ENCODE data around the gene PRDM10. TPM values are rescaled to one million over a fixed set of nuclear protein-coding genes. Genes with fewer than 3 reads are reported as not detected.
A peak's percentile ranks its signal among the peaks of the same experiment; 100 is the strongest.

PRDM10 gene
- total RNA-seq, 1 donor from 2014 or later: 7.9 TPM

GRCh38 chr11:129922674-129923073 is 80.0 kb downstream of the PRDM10 start:
- no peak for DNase-seq (ENCODE audit: low read depth)
- H3K4me3 ChIP-seq (ENCODE audit: low read depth, low read length): no peak overlapping the region
- no peak for TF ChIP-seq CTCF (conservative IDR thresholded peaks at IDR 0.05; ENCODE audit: low read depth, low read length)

GRCh38 chr11:129918361-129918760 is 84.3 kb downstream of the PRDM10 start:
- TF ChIP-seq CTCF (conservative IDR thresholded peaks at IDR 0.05; ENCODE audit: low read depth, low read length): no peak
- DNase-seq (ENCODE audit: low read depth): no peak
- H3K4me3 ChIP-seq (ENCODE audit: low read depth, low read length): no peak overlapping the region

- no peak overlapping the region for H3K4me3 ChIP-seq (ENCODE audit: low read depth, low read length)
- TF ChIP-seq CTCF (conservative IDR thresholded peaks at IDR 0.05; ENCODE audit: low read depth, low read length): no peak
- peak; percentile 54 for DNase-seq (ENCODE audit: low read depth)
Observed at GRCh38 chr11:129917231-129917630, 85.4 kb downstream of the PRDM10 start.

DNA sequence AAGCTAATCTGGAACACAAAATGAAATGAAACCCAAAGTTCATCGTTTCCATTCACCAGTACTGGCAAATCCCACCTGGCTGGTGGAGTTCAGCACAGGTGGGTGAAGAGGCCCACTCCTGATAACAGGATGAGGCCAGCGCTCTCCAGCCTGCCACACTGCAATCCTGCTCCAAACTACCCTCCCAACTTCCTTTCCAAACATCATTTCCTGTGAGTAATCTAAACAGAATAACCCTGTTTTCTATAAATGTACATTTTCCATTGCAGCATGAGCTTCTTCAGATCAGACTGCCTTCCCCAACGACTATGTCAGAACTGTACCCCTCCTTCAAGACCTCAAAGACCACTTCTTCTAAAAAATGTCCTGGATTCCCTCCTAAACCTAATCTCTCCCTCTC is 91.3 kb downstream of the PRDM10 start:
- no peak for DNase-seq (ENCODE audit: low read depth)
- no peak overlapping the region for H3K4me3 ChIP-seq (ENCODE audit: low read depth, low read length)
- TF ChIP-seq CTCF (conservative IDR thresholded peaks at IDR 0.05; ENCODE audit: low read depth, low read length): no peak

- DNase-seq (ENCODE audit: low read depth): no peak
- H3K4me3 ChIP-seq (ENCODE audit: low read depth, low read length): no peak overlapping the region
- no peak for TF ChIP-seq CTCF (conservative IDR thresholded peaks at IDR 0.05; ENCODE audit: low read depth, low read length)
Observed at GRCh38 chr11:129910360-129910759, 92.3 kb downstream of the PRDM10 start.

DNA sequence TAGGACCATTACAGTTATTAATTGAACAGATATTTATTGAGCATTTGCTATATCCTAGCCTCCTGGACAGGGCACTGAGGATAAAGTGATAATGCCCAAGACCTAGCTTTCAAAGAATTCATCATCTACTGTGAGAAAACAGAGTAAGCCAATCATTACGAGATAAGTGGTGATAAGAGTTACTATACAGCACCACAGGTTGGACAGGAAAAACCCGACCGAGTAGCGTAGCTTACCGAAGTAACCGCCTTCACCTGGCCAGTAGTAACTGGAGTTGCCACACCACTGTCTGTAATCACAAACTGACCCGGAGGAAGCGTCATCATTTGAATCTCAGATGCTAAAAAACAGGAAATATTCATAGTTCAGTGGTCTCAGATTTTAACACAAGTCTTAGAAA is 97.2 kb downstream of the PRDM10 start:
- DNase-seq (ENCODE audit: low read depth): no peak
- TF ChIP-seq CTCF (conservative IDR thresholded peaks at IDR 0.05; ENCODE audit: low read depth, low read length): no peak
- H3K4me3 ChIP-seq (ENCODE audit: low read depth, low read length): no peak overlapping the region

GRCh38 chr11:129896062-129896461 is 106.6 kb downstream of the PRDM10 start:
- TF ChIP-seq CTCF (conservative IDR thresholded peaks at IDR 0.05; ENCODE audit: low read depth, low read length): no peak
- no peak for DNase-seq (ENCODE audit: low read depth)
- peak overlapping the region; percentile 86 for H3K4me3 ChIP-seq (ENCODE audit: low read depth, low read length)

Data from epithelial cell of proximal tubule (primary cell).